Measurements from ENCODE around the gene WFS1. TPM values are rescaled to one million over a fixed set of nuclear protein-coding genes. Genes with fewer than 3 reads are reported as not detected.

The WFS1 gene
- total and polyA plus RNA-seq, 2 of the 13 experiments (the other 11 are each of a cell fraction or from before 2014, with no cell fraction given): 39.1 to 42.2 TPM

GRCh38 chr4:6269616-6270511, at the start of gene WFS1 (continued):
- TF ChIP-seq ZNF574 (CRISPR knock-in tag; IDR thresholded peaks at IDR 0.05): peak; percentile 97
- peak; percentile 66 for TF ChIP-seq KMT2A (CRISPR knock-in tag; IDR thresholded peaks at IDR 0.05)
- no peak for TF ChIP-seq TAF15 (IDR thresholded peaks at IDR 0.05; ENCODE audit: low read depth, low read length, poor library complexity, severe bottlenecking)
- peak; percentile 33; the same call in 1 of the 2 replicates for TF ChIP-seq DMAP1 (CRISPR knock-in tag; IDR thresholded peaks at IDR 0.05)
- no peak for TF ChIP-seq ZEB1 (IDR thresholded peaks at IDR 0.05; ENCODE audit: insufficient replicate concordance, low read depth)
- TF ChIP-seq NFE2L1 (CRISPR knock-in tag; IDR thresholded peaks at IDR 0.05; ENCODE audit: borderline replicate concordance): no peak
- TF ChIP-seq GABPB1 (CRISPR knock-in tag; IDR thresholded peaks at IDR 0.05): peak; percentile 91
- TF ChIP-seq HNF4G (IDR thresholded peaks at IDR 0.05; ENCODE audit: borderline replicate concordance, low read depth, low read length): peak; percentile 21; the same call in 1 of the 2 replicates
- no peak for TF ChIP-seq HNF4G (CRISPR knock-in tag; IDR thresholded peaks at IDR 0.05; ENCODE audit: borderline replicate concordance, low read depth)
- no peak for TF ChIP-seq ZNF841 (CRISPR knock-in tag; IDR thresholded peaks at IDR 0.05; ENCODE audit: borderline replicate concordance)
- TF ChIP-seq ZNF546 (CRISPR knock-in tag; conservative IDR thresholded peaks at IDR 0.05): no peak
- TF ChIP-seq ZFAT (CRISPR knock-in tag; conservative IDR thresholded peaks at IDR 0.05): no peak
- peak; percentile 29; the same call in 1 of the 2 replicates for TF ChIP-seq KAT8 (CRISPR knock-in tag; IDR thresholded peaks at IDR 0.05)
- TF ChIP-seq POLR2AphosphoS2 (IDR thresholded peaks at IDR 0.05; ENCODE audit: low read depth, low read length): no peak
- TF ChIP-seq RORA (CRISPR knock-in tag; IDR thresholded peaks at IDR 0.05): no peak
- 0 out of 2 replicates have a peak, but pooled peaks have one; percentile 26 for TF ChIP-seq ZNF510 (CRISPR knock-in tag; IDR thresholded peaks at IDR 0.05; ENCODE audit: low read depth)
- no peak for TF ChIP-seq ZNF160 (CRISPR knock-in tag; IDR thresholded peaks at IDR 0.05)
- no peak; the same call in 1 of the 2 replicates for TF ChIP-seq MYC (CRISPR knock-in tag; IDR thresholded peaks at IDR 0.05; ENCODE audit: borderline replicate concordance)
- no peak for TF ChIP-seq MBNL3 (CRISPR knock-in tag; conservative IDR thresholded peaks at IDR 0.05)
- peak; percentile 56; the same call in 1 of the 2 replicates for TF ChIP-seq ZNF501 (CRISPR knock-in tag; IDR thresholded peaks at IDR 0.05)
- no peak for TF ChIP-seq HNRNPL (IDR thresholded peaks at IDR 0.05; ENCODE audit: low read depth, low read length)
- no peak for TF ChIP-seq HNRNPUL1 (IDR thresholded peaks at IDR 0.05; ENCODE audit: low read depth, low read length)
- TF ChIP-seq KMT2B (CRISPR knock-in tag; IDR thresholded peaks at IDR 0.05): no peak
- TF ChIP-seq POLR2AphosphoS5 (IDR thresholded peaks at IDR 0.05; ENCODE audit: low read depth, low read length): peak; percentile 72
- TF ChIP-seq NFYB (CRISPR knock-in tag; IDR thresholded peaks at IDR 0.05): peak; percentile 94
- TF ChIP-seq DR1 (CRISPR knock-in tag; IDR thresholded peaks at IDR 0.05): 0 out of 2 replicates have a peak, but pooled peaks have one; percentile 29
- TF ChIP-seq HDAC1 (CRISPR knock-in tag; IDR thresholded peaks at IDR 0.05): peak; percentile 68; the same call in 1 of the 2 replicates
- TF ChIP-seq ZNF337 (CRISPR knock-in tag; IDR thresholded peaks at IDR 0.05; ENCODE audit: borderline replicate concordance, low read depth): no peak
- no peak for TF ChIP-seq ZNF552 (CRISPR knock-in tag; IDR thresholded peaks at IDR 0.05; ENCODE audit: borderline replicate concordance)
- no peak for TF ChIP-seq ZNF839 (CRISPR knock-in tag; IDR thresholded peaks at IDR 0.05; ENCODE audit: borderline replicate concordance)
